RWPE2 (cell line): ENCODE measurements around the gene BRF1.
A peak's percentile ranks its signal among the peaks of the same experiment; 100 is the strongest.

Experiments used
- ATAC-seq: fragments of 200-7000 bp; cut with Tn5 transposase; 3 replicates; pipeline ENCODE4 v1.9.1; 2021; ENCODE audit warnings: low read depth
- DNase-seq: peaks from one replicate; pipeline ENCODE4 v3.0.0-alpha.2; 2020; ENCODE audit warnings: low spot score
- H3K27ac ChIP-seq: fragments of 450-650 bp; 2 replicates; pipeline ENCODE4 v1.5.1; 2017; ENCODE audit warnings: mild to moderate bottlenecking; ENCODE audit not compliant: poor library complexity, severe bottlenecking
- H3K27me3 ChIP-seq: fragments of 250-450 bp; sonication (Bioruptor Pico); 2 replicates; pipeline ENCODE4 v1.5.1; 2021; ENCODE audit warnings: mild to moderate bottlenecking, moderate library complexity; ENCODE audit not compliant: insufficient read depth, poor library complexity, severe bottlenecking
- H3K36me3 ChIP-seq: fragments of 250-450 bp; sonication (Bioruptor Pico); 2 replicates; pipeline ENCODE4 v1.5.1; 2020; ENCODE audit warnings: low read depth, mild to moderate bottlenecking, moderate library complexity
- H3K4me1 ChIP-seq: fragments of 250-450 bp; sonication (Bioruptor Pico); 2 replicates; pipeline ENCODE4 v1.5.1; 2021; ENCODE audit warnings: mild to moderate bottlenecking, moderate library complexity; ENCODE audit not compliant: insufficient read depth, poor library complexity, severe bottlenecking
- H3K4me3 ChIP-seq: fragments of 250-450 bp; sonication (Bioruptor Pico); 2 replicates; pipeline ENCODE4 v1.5.1; 2021; ENCODE audit warnings: mild to moderate bottlenecking, moderate library complexity; ENCODE audit not compliant: severe bottlenecking
- H3K9me3 ChIP-seq: fragments of 250-450 bp; sonication (Bioruptor Pico); 2 replicates; pipeline ENCODE4 v1.5.1; 2021; ENCODE audit warnings: mild to moderate bottlenecking, moderate library complexity; ENCODE audit not compliant: severe bottlenecking
- TF ChIP-seq, protein P1 (sequence below): fragments of 450-650 bp; IDR thresholded peaks from one replicate; pipeline ENCODE4 v1.5.1; 2017; ENCODE audit warnings: mild to moderate bottlenecking, moderate library complexity; ENCODE audit not compliant: poor library complexity, severe bottlenecking

The BRF1 gene

DNA sequence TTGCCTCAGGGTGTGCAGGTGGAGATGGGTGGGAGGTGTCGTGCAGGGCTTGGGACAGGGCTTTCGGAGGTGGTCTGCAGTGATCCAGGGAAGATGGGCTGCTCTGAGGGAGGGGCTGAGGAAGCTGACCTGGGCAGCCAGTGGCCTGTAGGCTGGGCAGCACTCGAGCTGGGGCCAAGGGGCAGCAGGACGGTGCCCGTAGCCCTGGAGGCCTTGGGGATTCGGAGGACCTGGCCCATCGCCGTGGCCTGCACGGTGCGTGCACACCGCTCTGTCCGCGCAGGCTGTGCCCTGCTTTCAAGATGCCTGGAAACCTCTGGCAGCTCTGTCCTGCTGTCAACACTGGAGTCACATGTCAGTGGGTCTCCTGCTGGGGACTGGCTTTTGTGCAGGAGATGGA is 22.9 kb upstream of the BRF1 start:
- peak; percentile 70 for DNase-seq
- TF ChIP-seq, protein P1, sequence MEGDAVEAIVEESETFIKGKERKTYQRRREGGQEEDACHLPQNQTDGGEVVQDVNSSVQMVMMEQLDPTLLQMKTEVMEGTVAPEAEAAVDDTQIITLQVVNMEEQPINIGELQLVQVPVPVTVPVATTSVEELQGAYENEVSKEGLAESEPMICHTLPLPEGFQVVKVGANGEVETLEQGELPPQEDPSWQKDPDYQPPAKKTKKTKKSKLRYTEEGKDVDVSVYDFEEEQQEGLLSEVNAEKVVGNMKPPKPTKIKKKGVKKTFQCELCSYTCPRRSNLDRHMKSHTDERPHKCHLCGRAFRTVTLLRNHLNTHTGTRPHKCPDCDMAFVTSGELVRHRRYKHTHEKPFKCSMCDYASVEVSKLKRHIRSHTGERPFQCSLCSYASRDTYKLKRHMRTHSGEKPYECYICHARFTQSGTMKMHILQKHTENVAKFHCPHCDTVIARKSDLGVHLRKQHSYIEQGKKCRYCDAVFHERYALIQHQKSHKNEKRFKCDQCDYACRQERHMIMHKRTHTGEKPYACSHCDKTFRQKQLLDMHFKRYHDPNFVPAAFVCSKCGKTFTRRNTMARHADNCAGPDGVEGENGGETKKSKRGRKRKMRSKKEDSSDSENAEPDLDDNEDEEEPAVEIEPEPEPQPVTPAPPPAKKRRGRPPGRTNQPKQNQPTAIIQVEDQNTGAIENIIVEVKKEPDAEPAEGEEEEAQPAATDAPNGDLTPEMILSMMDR: no peak
- no peaks in the 10 kb centered on the region for H3K27me3 ChIP-seq
- H3K27ac ChIP-seq: no peak overlapping the region
- no peak overlapping the region for H3K4me3 ChIP-seq
- no peak for ATAC-seq
- 0 out of 2 replicates have a peak, but pooled peaks cover 4% of the 10 kb centered on the region for H3K36me3 ChIP-seq
- no peaks in the 10 kb centered on the region for H3K4me1 ChIP-seq
- no peaks in the 10 kb centered on the region for H3K9me3 ChIP-seq

- Histone ChIP-seq H3K4me3 (no peak overlapping the region), H3K4me1 (no peaks in the 10 kb centered on the region), H3K27me3 (no peaks in the 10 kb centered on the region), H3K27ac (no peak overlapping the region), H3K9me3 (no peaks in the 10 kb centered on the region), H3K36me3 (0 out of 2 replicates have a peak, but pooled peaks cover 4% of the 10 kb centered on the region)
- ATAC-seq: no peak
- DNase-seq: peak; percentile 66
- TF ChIP-seq, protein P1: no peak
Measured at GRCh38 chr14:105322791-105323556, 22.2 kb upstream of the BRF1 start.

DNA sequence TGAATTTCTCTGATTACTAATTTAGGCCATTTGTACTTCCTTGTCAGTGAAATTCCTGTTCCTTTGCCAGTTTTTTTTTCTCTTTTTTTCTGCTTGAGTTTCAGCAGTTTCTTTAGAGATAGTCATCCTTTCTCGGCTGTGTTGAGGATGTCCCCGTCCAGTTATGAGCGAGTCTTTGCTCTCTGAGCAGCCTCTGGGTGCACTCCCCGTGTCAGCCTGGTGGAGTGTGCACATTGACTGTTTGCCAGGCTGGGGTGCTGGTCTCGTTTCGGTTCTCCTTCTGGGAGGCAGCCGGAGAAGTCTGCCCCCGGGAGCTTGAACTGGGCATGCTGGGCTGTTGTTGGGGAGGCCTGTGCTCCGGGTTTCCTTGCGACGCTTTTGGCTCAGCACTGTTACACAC is 16.7 kb upstream of the BRF1 start:
- Histone ChIP-seq H3K4me1 (peaks cover 7% of the 10 kb centered on the region), H3K27ac (no peak overlapping the region), H3K27me3 (no peaks in the 10 kb centered on the region), H3K9me3 (no peaks in the 10 kb centered on the region), H3K36me3 (0 out of 2 replicates have a peak, but pooled peaks cover 4% of the 10 kb centered on the region), H3K4me3 (no peak overlapping the region)
- TF ChIP-seq, protein P1: no peak
- ATAC-seq (no peak), DNase-seq (peak; percentile 66)

GRCh38 chr14:105316968-105317510 is 16.2 kb upstream of the BRF1 start:
- peaks cover 7% of the 10 kb centered on the region for H3K4me1 ChIP-seq
- no peak for DNase-seq
- H3K4me3 ChIP-seq: no peak overlapping the region
- no peaks in the 10 kb centered on the region for H3K27me3 ChIP-seq
- H3K9me3 ChIP-seq: no peaks in the 10 kb centered on the region
- H3K36me3 ChIP-seq: 0 out of 2 replicates have a peak, but pooled peaks cover 4% of the 10 kb centered on the region
- no peak for ATAC-seq
- H3K27ac ChIP-seq: no peak overlapping the region
- TF ChIP-seq, protein P1: no peak

- DNase-seq (no peak), ATAC-seq (no peak)
Measured at GRCh38 chr14:105316577-105316941, 15.8 kb upstream of the BRF1 start.

More at GRCh38 chr14:105316577-105316941, 15.8 kb upstream of the BRF1 start:
- peaks cover 7% of the 10 kb centered on the region for H3K4me1 ChIP-seq
- H3K36me3 ChIP-seq: 0 out of 2 replicates have a peak, but pooled peaks cover 1% of the 10 kb centered on the region
- H3K27ac ChIP-seq: no peak overlapping the region
- no peaks in the 10 kb centered on the region for H3K9me3 ChIP-seq
- H3K4me3 ChIP-seq: no peak overlapping the region
- H3K27me3 ChIP-seq: no peaks in the 10 kb centered on the region
- TF ChIP-seq, protein P1: no peak
